ENCODE results near the gene CCDC39.
"Not testable (repeated sequence)": the region's sequence is repeated elsewhere in the genome, so short reads cannot be mapped to it uniquely, and the experiment has no call there.

Gene CCDC39

GRCh38 chr3:180618563-180618962, 60.7 kb downstream of the CCDC39 start:
- not testable (repeated sequence) for DNase-seq

- no peak for DNase-seq
Observed at GRCh38 chr3:180617049-180617448, 62.2 kb downstream of the CCDC39 start.

GRCh38 chr3:180615954-180616353, 63.3 kb downstream of the CCDC39 start:
- DNase-seq, result peak in 1 of 2 experiments; percentile 71

- no peak for DNase-seq
Observed at GRCh38 chr3:180612364-180612763, 66.9 kb downstream of the CCDC39 start.

- peak in 1 of 2 experiments; percentile 66 for DNase-seq
Observed at GRCh38 chr3:180611006-180611405, 68.3 kb downstream of the CCDC39 start.

- DNase-seq, result peak; percentile 98
Observed at GRCh38 chr3:180601688-180602666, 77.3 kb downstream of the CCDC39 start, which contains the start of gene TTC14. Gene TTC14 (plus strand): TSS chr3:180602163. CDS start chr3:180602262, 99 bp downstream.

GRCh38 chr3:180600473-180600872, 78.8 kb downstream of the CCDC39 start:
- DNase-seq, result no peak

GRCh38 chr3:180595559-180595935, 83.7 kb downstream of the CCDC39 start:
- DNase-seq, result peak in 1 of 2 experiments; percentile 79

- peak; percentile 50 to 88 for DNase-seq
Observed at GRCh38 chr3:180594631-180595558, 84.4 kb downstream of the CCDC39 start.

- not testable (repeated sequence) for DNase-seq
Observed at GRCh38 chr3:180593631-180594030, 85.7 kb downstream of the CCDC39 start.

- DNase-seq, result no peak
Observed at GRCh38 chr3:180590396-180590795, 88.9 kb downstream of the CCDC39 start.

GRCh38 chr3:180580934-180581333, 98.4 kb downstream of the CCDC39 start:
- no peak for DNase-seq

- no peak for DNase-seq
Observed at GRCh38 chr3:180575571-180575970, 103.7 kb downstream of the CCDC39 start.

GRCh38 chr3:180571831-180572598, 107.3 kb downstream of the CCDC39 start:
- DNase-seq, result no peak

GRCh38 chr3:180570238-180570637, 109.1 kb downstream of the CCDC39 start:
- DNase-seq, result no peak

- DNase-seq, result no peak
Observed at GRCh38 chr3:180564676-180565075, 114.6 kb downstream of the CCDC39 start.
